NCI-H2107 treated with DMSO at 0.1 percent for 48 hours (cell line): Measurements from ENCODE around the gene TMEM229A.
"Not testable (repeated sequence)": the region's sequence is repeated elsewhere in the genome, so short reads cannot be mapped to it uniquely, and the experiment has no call there.

Source experiments
- DNase-seq: peaks from one replicate; lab custom pipeline; 2025; ENCODE audit not compliant: unreplicated experiment; lab: John Stamatoyannopoulos, UW

Gene TMEM229A

GRCh38 chr7:124033095-124033806, 384 bp upstream of the TMEM229A start:
- no peak for DNase-seq

GRCh38 chr7:124031919-124032318, 948 bp downstream of the TMEM229A start:
- DNase-seq, result no peak

GRCh38 chr7:124031406-124031805, 1.5 kb downstream of the TMEM229A start:
- DNase-seq, result no peak

- DNase-seq, result no peak
These were observed 1.9 kb downstream of the TMEM229A start for GRCh38 chr7:124030964-124031363.

- DNase-seq, result no peak
These were observed 3.3 kb downstream of the TMEM229A start for GRCh38 chr7:124029396-124030188.

- DNase-seq, result no peak
These were observed 5.6 kb downstream of the TMEM229A start for GRCh38 chr7:124027236-124027635.

- DNase-seq, result not testable (repeated sequence)
These were observed 8.5 kb downstream of the TMEM229A start for GRCh38 chr7:124024329-124024728.

- DNase-seq, result no peak
These were observed 10.3 kb downstream of the TMEM229A start for GRCh38 chr7:124022551-124022950.

- DNase-seq, result no peak
These were observed 12.8 kb downstream of the TMEM229A start for GRCh38 chr7:124020060-124020459.

- no peak for DNase-seq
These were observed 19.6 kb downstream of the TMEM229A start for GRCh38 chr7:124013306-124013705.

GRCh38 chr7:124012864-124013263, 20.0 kb downstream of the TMEM229A start:
- no peak for DNase-seq

- DNase-seq, result no peak
These were observed 23.5 kb downstream of the TMEM229A start for GRCh38 chr7:124009321-124009720.

- not testable (repeated sequence) for DNase-seq
These were observed 24.6 kb downstream of the TMEM229A start for GRCh38 chr7:124008296-124008695.

- no peak for DNase-seq
These were observed 33.2 kb downstream of the TMEM229A start for GRCh38 chr7:123999703-124000102.

- DNase-seq, result no peak
These were observed 33.9 kb downstream of the TMEM229A start for GRCh38 chr7:123998921-123999320.

- DNase-seq, result no peak
These were observed 36.6 kb downstream of the TMEM229A start for GRCh38 chr7:123996327-123996625.

- DNase-seq, result no peak
These were observed 37.1 kb downstream of the TMEM229A start for GRCh38 chr7:123995617-123996326.

GRCh38 chr7:123994449-123994848, 38.4 kb downstream of the TMEM229A start:
- no peak for DNase-seq

GRCh38 chr7:123993996-123994395, 38.9 kb downstream of the TMEM229A start:
- DNase-seq, result no peak

- DNase-seq, result no peak
These were observed 39.9 kb downstream of the TMEM229A start for GRCh38 chr7:123992913-123993518.

GRCh38 chr7:123987445-123987844, 45.4 kb downstream of the TMEM229A start:
- DNase-seq, result no peak
